Peyer's patch (tissue), 4 donors: ENCODE results near the gene UBE2E2.

Source experiments
- CTCF ChIP-seq, 6 experiments: fragments of 450-650 bp in 4 of 6; fragments of 200-600 bp in 2 of 6; sonication (generic) in 1 of 6; IDR thresholded peaks; one replicate each; pipeline ENCODE4 v1.5.1; 2017 to 2019; ENCODE audit warnings: antibody characterized with exemption in 6 of 6, mild to moderate bottlenecking in 3 of 6, moderate library complexity in 1 of 6
- POLR2A ChIP-seq, 2 donors: fragments of 450-650 bp; IDR thresholded peaks; one replicate each; pipeline ENCODE4 v1.5.1; 2017; ENCODE audit warnings: antibody characterized with exemption in 2 of 2, mild to moderate bottlenecking in 2 of 2, moderate library complexity in 2 of 2

GRCh38 chr3:23288715-23289114 is 85.6 kb downstream of the UBE2E2 start:
- no peak for TF ChIP-seq CTCF (IDR thresholded peaks at IDR 0.05)
- TF ChIP-seq POLR2A (IDR thresholded peaks at IDR 0.05): no peak
